Mucosa of descending colon (tissue), 3 donors: ENCODE data around the gene FOXI2. TPM values are rescaled to one million over a fixed set of nuclear protein-coding genes. Genes with fewer than 3 reads are reported as not detected.

ENCODE experiments used
- ATAC-seq: fragments of 200-7000 bp; cut with Tn5 transposase; one replicate; pipeline ENCODE4 v1.9.1; 2020; ENCODE audit warnings: mild to moderate bottlenecking, moderate library complexity
- DNase-seq, 3 donors: peaks; one replicate each; pipeline ENCODE4 v3.0.0-alpha.2; 2020
- H3K36me3 ChIP-seq: fragments of 200-600 bp; one replicate; pipeline ENCODE4 v1.8.0; 2021; ENCODE audit warnings: low read depth, mild to moderate bottlenecking
- H3K4me1 ChIP-seq: fragments of 200-600 bp; one replicate; pipeline ENCODE4 v1.8.0; 2021; ENCODE audit warnings: low read depth, mild to moderate bottlenecking
- H3K4me3 ChIP-seq: fragments of 200-600 bp; one replicate; pipeline ENCODE4 v1.8.0; 2021; ENCODE audit warnings: mild to moderate bottlenecking
- H3K9me3 ChIP-seq: fragments of 200-600 bp; one replicate; pipeline ENCODE4 v1.8.0; 2021; ENCODE audit warnings: mild to moderate bottlenecking
- intact Hi-C, 2 donors: fragments of 100-400 bp; cut with DNase I in 1 of 2; cut with micrococcal nuclease in 1 of 2; formaldehyde crosslinking; loops; one replicate each; pipeline versions ENCODE4 v1.11.0 to v1.11.1; 2022; cut with DNase I, micrococcal nuclease
- total RNA-seq, 3 donors: library from RNA; stranded (reverse); fragmentation: NEBNext Ultra II Directional in 2 of 3; extraction: Animal tissue kit (Norgen Biotek cat#: 25700) in 2 of 3; gene quantifications; one replicate each; pipeline versions ENCODE4 v1.2.1 to v1.2.4, GENCODE V29; 2021 to 2023
- TF ChIP-seq, protein P1 (sequence below): fragments of 200-600 bp; IDR thresholded peaks from one replicate; pipeline ENCODE4 v1.8.0; 2022; ENCODE audit warnings: antibody characterized with exemption, mild to moderate bottlenecking
- donor health status: DM: no; HTN: no; CAD: no; lungs with moderate emphysema.
- donor health status: DM: no; HTN: no; CAD: no.
- donor health status: DM: no; HTN: yes; CAD: no.

FOXI2 gene
- total RNA-seq, 3 donors from 2014 or later: 0.12 TPM; not detected in 2

DNA sequence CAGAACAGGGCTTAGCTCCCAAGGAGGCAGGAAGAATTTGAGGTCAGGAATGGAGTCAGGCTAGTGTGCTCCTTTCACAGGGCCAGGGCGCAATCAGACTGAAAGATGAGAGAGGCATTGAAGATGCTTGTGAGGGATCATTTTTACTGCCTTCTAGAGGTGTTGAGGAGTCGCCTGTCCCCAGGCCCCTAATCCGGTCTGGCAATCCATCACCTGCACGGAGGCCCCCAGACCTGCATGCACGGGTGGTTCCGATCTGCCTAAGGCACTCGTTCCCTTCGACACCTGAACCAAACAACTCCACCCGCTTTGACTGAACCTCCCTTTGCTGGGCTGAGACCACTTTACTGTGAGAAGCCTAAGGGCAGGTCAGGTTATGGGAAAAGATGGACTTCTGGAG is 8.0 kb downstream of the FOXI2 start:
- no peaks in the 10 kb centered on the region for H3K36me3 ChIP-seq
- intact Hi-C loops: no loop called here
- H3K9me3 ChIP-seq: peaks cover 3% of the 10 kb centered on the region
- ATAC-seq (no peak), DNase-seq (no peak)
- H3K4me1 ChIP-seq: no peaks in the 10 kb centered on the region
- H3K4me3 ChIP-seq: no peak overlapping the region
- TF ChIP-seq, protein P1, sequence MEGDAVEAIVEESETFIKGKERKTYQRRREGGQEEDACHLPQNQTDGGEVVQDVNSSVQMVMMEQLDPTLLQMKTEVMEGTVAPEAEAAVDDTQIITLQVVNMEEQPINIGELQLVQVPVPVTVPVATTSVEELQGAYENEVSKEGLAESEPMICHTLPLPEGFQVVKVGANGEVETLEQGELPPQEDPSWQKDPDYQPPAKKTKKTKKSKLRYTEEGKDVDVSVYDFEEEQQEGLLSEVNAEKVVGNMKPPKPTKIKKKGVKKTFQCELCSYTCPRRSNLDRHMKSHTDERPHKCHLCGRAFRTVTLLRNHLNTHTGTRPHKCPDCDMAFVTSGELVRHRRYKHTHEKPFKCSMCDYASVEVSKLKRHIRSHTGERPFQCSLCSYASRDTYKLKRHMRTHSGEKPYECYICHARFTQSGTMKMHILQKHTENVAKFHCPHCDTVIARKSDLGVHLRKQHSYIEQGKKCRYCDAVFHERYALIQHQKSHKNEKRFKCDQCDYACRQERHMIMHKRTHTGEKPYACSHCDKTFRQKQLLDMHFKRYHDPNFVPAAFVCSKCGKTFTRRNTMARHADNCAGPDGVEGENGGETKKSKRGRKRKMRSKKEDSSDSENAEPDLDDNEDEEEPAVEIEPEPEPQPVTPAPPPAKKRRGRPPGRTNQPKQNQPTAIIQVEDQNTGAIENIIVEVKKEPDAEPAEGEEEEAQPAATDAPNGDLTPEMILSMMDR: no peak

DNA sequence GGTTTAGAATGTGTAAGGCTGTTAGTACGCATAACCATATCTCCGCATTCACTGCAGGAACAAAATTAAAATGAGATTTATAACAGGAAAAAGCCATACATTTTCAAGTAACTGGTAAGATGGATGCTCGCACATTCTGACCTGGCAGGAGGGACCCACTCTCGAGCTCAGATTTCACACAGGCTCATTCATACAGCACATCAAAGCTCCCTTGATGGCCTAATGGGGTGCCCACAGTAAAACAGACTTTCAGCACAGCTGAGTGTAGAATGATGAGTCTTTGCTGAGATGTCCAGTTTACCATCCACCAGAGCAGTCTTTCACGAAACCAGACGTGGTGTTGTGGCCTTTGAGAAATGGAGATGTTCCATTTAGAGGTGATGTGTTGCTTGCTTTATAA is 8.9 kb downstream of the FOXI2 start:
- TF ChIP-seq, protein P1: no peak
- Histone ChIP-seq H3K36me3 (no peaks in the 10 kb centered on the region), H3K4me3 (no peak overlapping the region), H3K9me3 (peaks cover 3% of the 10 kb centered on the region), H3K4me1 (no peaks in the 10 kb centered on the region)
- intact Hi-C loops: no loop called here
- ATAC-seq: no peak
- DNase-seq: no peak

DNA sequence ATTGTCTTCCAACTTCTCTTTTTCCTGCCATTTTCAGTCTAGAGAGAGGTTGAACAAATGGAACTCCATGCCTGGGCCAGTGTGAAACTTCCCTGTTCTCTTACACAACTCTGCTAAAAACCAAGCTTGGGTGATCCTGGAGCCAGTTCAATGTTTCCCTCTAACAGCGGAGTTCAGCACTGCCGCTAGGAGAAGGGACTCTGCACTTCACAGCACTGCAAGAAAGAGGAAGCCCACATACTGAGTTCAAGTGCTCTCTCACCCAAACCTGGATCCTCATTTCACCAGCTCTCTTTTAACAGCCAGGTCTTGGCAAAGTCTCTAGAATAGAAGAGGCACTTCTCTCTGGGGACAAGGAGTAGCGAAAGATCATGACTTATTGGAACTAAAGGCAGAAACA is 18.8 kb downstream of the FOXI2 start:
- Histone ChIP-seq H3K4me1 (no peaks in the 10 kb centered on the region), H3K4me3 (no peak overlapping the region), H3K9me3 (no peaks in the 10 kb centered on the region), H3K36me3 (no peaks in the 10 kb centered on the region)
- no peak for ATAC-seq
- TF ChIP-seq, protein P1: no peak
- DNase-seq: no peak
- intact Hi-C loops: no loop called here

DNA sequence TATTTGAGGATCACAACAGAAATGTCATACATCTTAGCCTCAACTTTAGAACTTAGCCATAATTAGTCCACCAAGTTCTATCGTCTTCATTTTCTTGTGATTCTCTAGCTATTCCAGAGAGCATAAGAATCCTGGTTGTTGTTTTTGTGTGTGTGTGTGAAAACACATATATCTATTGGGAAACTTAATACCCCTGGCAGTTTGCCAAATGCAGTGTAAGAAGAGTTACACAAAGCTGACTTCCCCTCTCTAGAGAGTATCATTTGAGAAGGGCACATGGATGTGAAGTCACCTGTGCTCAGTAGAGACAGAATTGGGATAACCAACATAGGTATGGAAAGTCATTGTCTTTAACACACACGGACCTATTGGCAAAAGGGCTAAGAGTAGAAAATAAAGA is 19.3 kb downstream of the FOXI2 start:
- ATAC-seq: no peak
- no peak for DNase-seq
- Histone ChIP-seq H3K36me3 (no peaks in the 10 kb centered on the region), H3K4me1 (no peaks in the 10 kb centered on the region), H3K4me3 (no peak overlapping the region), H3K9me3 (no peaks in the 10 kb centered on the region)
- TF ChIP-seq, protein P1: no peak
- intact Hi-C loops: no loop called here

DNA sequence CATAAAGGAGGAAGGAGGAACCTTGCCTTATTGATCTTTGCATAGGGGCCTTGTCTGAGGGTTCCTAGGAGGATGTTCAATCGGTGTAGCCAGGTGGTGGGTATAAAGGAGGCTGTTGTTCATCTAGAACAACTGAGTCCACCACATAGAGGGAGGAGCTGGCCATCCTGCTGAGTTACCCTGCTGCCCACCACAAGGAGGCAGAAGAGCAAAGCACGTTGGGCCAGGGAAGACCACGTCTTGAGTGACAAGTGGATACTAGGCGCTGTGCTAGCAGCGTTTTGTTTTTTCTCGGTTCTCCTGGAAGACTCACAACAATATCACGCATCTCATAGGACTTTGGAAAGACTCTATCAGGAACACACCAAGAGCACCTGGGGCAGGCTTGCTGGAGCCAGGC is 20.0 kb downstream of the FOXI2 start:
- Histone ChIP-seq H3K36me3 (no peaks in the 10 kb centered on the region), H3K9me3 (no peaks in the 10 kb centered on the region), H3K4me3 (no peak overlapping the region), H3K4me1 (no peaks in the 10 kb centered on the region)
- intact Hi-C loops: no loop called here
- ATAC-seq: no peak
- TF ChIP-seq, protein P1: no peak
- no peak for DNase-seq

DNA sequence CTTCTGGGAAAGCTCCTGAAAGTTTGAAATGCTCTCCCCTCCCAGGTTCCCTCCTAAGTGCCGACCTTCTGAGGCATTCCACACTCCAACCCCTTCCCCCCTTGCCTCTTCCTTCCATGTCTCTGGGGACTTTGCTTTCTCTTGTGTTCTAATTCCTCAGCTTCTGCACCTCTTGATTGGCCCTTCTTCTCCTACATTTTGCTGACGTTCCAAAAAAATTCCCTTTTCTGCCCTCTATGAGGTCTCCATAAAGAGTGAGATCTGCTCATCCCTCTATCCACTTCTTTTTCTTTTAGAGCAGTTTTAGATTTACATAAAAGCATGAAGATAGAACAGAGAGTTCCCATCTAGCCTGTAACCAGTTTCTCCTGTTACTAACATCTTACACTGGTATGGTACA is 22.3 kb downstream of the FOXI2 start:
- no peaks in the 10 kb centered on the region for H3K36me3 ChIP-seq
- no peak for ATAC-seq
- H3K9me3 ChIP-seq: no peaks in the 10 kb centered on the region
- DNase-seq: no peak
- TF ChIP-seq, protein P1: no peak
- no peaks in the 10 kb centered on the region for H3K4me1 ChIP-seq
- no peak overlapping the region for H3K4me3 ChIP-seq
- intact Hi-C loops: no loop called here
